GM18507 (cell line): Measurements from ENCODE around the gene COL25A1.
"Not testable (repeated sequence)": the region's sequence is repeated elsewhere in the genome, so short reads cannot be mapped to it uniquely, and the experiment has no call there.

Source experiments
- DNase-seq: peaks from one replicate; pipeline ENCODE4 v3.0.0; 2011; ENCODE audit warnings: low read depth; ENCODE audit not compliant: insufficient read length; ENCODE audit errors: extremely low spot score
- FAIRE-seq: peaks from 2 replicates; lab custom pipeline; 2011; peaks lifted over from hg19 to GRCh38; lab: Jason Lieb, UNC

The COL25A1 gene

DNA sequence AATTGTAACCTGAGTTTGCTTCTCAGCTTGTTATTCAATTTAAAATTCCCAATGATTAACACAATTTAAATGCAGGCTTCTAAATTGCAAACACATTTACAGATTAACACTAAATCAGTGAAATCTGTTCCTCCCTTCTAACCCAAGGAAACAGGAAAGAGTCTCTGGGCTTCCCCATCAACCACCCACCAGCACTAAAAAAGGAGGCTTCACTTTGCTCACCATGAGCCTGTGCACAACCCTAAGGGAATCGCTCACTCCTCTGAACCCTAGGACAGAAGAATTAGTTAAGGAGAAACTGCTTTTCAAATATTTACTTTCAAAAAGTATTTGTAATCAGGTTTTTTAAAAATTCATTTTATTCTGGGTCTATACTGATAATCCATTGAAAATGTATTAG is 155.3 kb downstream of the COL25A1 start:
- FAIRE-seq (no peak), DNase-seq (no peak)

- FAIRE-seq (no peak), DNase-seq (no peak)
Observed at GRCh38 chr4:109146499-109146898, 156.0 kb downstream of the COL25A1 start.

GRCh38 chr4:109138125-109138524 is 164.3 kb downstream of the COL25A1 start:
- DNase-seq, FAIRE-seq: not testable (repeated sequence)

- no peak for FAIRE-seq
Observed at GRCh38 chr4:109134921-109135320, 167.5 kb downstream of the COL25A1 start.

GRCh38 chr4:109134268-109134667 is 168.2 kb downstream of the COL25A1 start:
- no peak for DNase-seq
- FAIRE-seq = no peak

More at GRCh38 chr4:109134921-109135320, 167.5 kb downstream of the COL25A1 start:
- no peak for DNase-seq

DNA sequence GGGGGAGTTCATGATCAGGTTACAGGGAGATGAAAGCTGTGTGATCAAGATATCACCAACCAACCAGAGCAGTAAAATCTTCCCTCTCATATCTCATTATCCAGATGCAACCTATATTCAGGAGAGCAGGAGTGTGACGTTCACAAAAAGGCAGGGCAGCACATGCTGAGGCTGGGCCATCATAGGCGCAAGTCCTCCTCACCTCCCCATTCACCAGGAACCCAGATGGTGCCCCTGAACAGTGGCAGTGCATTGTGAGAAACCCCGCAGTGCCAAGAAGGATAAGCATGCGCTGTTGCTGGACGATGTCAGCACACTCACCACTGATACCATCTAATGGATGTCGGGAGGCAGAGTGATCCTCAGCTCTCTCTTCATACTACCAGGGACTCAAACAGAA is 170.9 kb downstream of the COL25A1 start:
- FAIRE-seq = no peak
- DNase-seq = no peak

GRCh38 chr4:109128589-109128988 is 173.9 kb downstream of the COL25A1 start:
- DNase-seq (no peak), FAIRE-seq (no peak)

DNA sequence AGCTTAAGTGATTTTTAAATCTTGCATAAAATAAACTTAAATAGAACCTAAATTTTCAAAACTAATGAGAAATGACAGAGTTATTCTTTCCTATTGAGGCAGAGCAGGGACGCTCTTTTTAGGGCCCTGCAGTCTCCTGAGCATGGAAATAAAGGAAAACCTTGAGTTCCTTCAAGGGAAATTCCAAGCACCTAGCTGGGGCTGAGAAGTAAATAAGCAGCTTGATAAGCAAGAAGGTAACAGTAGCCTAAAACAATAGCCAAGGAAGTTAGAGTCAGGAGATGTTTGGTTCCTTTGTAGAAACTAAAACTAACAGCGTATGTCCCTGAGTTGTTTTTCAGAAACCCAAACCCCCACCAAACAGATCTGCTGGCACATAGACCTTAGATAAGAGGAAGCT is 174.6 kb downstream of the COL25A1 start:
- no peak for DNase-seq
- FAIRE-seq = no peak

GRCh38 chr4:109126856-109127255 is 175.6 kb downstream of the COL25A1 start:
- no peak for DNase-seq
- FAIRE-seq = no peak

- FAIRE-seq = no peak
- no peak for DNase-seq
Observed at GRCh38 chr4:109125084-109125483, 177.4 kb downstream of the COL25A1 start.

- DNase-seq = no peak
- no peak for FAIRE-seq
Observed at GRCh38 chr4:109123951-109124350, 178.5 kb downstream of the COL25A1 start.

DNA sequence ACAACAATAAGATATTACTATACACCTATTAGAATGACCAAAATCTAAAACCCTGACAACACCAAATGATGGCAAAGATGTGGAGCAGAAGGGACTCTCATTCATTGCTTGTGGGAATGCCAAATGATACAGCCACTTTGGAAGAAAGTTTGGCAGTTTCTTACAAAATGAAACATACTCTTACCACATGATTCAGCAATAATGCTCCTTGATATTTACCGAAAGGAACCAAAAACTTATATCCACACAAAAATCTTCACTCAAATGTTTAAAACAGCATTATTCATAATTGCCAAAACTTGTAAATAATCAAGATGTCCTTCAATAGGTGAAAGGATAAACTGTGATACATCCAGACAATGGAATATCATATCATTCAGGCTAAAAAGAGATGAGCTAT is 180.9 kb downstream of the COL25A1 start:
- no peak for FAIRE-seq

GRCh38 chr4:109119852-109120251 is 182.6 kb downstream of the COL25A1 start:
- FAIRE-seq (no peak), DNase-seq (no peak)

More for the DNA sequence above, 180.9 kb downstream of the COL25A1 start:
- no peak for DNase-seq

DNA sequence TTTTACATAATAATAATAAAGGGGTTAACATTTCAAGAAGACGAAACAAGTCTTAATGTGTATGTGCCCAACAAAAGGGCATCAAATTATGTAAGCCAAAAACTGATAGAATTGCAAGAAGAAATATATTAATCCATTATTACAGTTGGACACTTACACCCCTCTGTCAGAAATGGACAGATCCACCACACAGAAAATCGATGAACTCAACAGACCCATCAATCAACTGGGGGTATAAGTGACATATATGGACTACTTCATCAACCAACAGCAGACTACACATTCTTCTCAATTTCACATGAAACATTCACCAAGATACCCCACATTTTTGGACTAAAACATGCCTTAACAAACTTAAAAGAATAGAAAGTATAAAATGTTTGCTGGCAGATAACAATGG is 183.8 kb downstream of the COL25A1 start:
- FAIRE-seq (no peak), DNase-seq (no peak)

- FAIRE-seq (no peak), DNase-seq (no peak)
Observed at GRCh38 chr4:109114501-109114900, 188.0 kb downstream of the COL25A1 start.

GRCh38 chr4:109113521-109113920 is 188.9 kb downstream of the COL25A1 start:
- DNase-seq (no peak), FAIRE-seq (no peak)

DNA sequence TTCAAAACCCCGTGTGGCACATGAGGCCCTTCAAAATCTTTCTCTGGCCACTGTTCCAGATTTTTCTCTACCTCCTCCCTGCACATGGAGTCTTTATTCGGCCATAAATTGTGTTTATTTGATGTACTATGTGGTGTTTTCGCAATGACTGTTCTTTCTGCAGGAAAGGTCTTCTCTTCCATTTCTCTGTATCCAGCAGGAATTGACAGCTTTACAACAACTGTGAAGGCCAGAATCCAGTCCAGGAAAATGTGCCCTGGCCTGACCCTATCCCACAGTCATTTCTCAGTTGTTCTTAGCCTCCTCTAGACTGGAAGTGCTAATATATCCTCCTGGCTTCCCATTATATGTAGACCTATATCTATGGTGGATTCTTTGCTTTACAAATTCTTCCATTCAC is 191.4 kb downstream of the COL25A1 start:
- no peak for DNase-seq
- FAIRE-seq = no peak

DNA sequence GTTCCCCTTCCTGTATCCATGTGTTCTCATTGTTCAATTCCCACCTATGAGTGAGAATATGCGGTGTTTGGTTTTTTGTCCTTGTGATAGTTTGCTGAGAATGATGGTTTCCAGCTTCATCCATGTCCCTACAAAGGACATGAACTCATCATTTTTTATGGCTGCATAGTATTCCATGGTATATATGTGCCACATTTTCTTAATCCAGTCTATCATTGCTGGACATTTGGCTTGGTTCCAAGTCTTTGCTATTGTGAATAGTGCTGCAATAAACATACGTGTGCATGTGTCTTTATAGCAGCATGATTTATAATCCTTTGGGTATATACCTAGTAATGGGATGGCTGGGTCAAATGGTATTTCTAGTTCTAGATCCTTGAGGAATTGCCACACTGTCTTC is 194.2 kb downstream of the COL25A1 start:
- DNase-seq, FAIRE-seq: not testable (repeated sequence)

DNA sequence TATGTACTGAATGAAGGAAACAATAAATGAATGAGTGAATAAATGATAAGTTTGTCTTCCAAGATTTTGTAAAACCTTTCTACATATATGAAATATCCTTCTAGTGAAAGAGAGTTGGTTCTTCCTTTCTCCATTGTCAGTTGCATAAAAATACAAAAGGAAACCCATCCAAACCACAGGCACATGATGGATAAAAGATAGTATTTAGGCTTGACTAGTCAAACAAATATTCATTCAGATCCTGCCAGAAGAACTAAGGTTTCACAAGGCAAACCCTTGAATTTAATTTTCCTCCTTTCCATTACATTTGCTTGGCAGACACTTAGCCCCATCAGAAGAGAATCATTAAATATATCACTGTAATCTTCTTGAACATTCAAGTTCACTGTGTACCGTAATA is 208.4 kb downstream of the COL25A1 start:
- FAIRE-seq (no peak), DNase-seq (no peak)

DNA sequence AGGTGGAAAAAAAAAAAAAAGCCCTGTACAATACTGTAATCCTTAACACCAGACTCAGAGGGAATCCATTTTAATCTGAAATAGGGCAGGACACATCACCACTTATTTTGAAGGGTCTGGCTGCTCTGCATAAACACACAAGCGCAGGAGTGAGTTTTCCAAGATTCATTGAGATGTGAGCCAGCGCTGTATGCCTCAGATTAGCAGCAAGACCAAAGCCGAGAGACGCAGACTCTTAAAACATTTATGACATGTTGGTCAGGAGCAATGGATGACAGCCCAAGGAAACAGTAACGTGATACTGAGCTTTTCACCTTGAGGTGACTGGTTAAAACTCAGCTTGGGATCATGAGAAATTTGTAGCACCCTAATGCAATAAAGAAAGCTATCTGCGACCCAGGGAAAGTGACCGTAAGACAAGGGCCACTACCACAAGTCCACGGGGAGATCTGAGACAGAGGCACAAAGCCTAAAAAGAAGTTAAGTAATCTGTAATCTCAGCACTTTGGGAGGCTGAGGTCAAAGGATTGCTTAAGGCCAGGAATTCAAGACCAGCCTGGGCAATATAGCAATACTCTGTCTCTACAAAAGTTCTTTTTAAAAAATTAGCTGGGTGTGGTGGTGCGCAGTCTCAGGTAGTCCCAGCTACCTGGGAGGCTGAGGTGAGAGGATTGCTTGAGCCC is 210.6 kb downstream of the COL25A1 start:
- DNase-seq = no peak
- no peak for FAIRE-seq

DNA sequence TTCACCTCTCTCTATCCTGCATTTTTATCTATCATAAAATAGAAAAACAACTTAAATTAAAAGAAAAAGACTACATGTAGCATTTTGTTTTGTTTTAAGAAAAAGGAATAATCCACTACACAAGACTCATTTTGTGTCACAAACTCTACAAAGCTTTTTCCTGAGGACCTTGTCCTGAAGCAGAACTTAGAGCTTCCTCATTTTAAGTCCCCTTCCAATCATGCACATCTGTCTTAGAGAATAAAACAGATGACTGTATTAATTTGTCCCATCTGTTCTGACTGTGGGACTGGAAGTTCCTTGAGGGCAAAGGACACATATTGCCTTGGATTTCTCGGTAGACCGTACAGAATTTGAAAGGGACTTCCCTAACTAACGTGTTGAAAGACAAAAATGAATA is 218.5 kb downstream of the COL25A1 start:
- DNase-seq (no peak), FAIRE-seq (no peak)

DNA sequence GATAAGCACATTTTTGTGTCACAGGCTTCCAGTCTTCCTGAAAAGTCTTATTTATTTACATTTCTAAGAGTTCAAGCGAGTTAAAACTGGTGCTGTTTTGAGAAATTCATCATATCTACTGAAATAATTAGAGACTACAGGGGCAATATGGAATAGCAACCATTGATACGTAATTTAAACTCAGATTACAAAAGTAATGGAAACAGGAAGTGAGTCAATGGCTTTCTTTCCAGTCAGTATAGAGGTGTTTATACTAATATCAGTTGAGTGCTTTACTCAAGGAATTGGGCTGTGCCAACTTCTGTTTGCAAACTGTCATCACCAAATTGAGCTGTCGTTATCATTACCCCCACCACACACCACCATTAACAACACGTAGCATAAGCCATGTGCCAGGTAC is 222.7 kb downstream of the COL25A1 start:
- DNase-seq (no peak), FAIRE-seq (no peak)
